SU-DHL-6 (cell line): Measurements from ENCODE around the gene POC1B.

ENCODE experiments used
- H2AFZ ChIP-seq: fragments of 200-600 bp; sonication (generic); 2 replicates; pipeline ENCODE4 v1.6.1; 2014; ENCODE audit warnings: low read depth, mild to moderate bottlenecking, moderate library complexity, mixed read lengths, antibody characterized with exemption, low read length; ENCODE audit not compliant: severe bottlenecking
- H3F3A ChIP-seq: fragments of 200-600 bp; shearing (Covaris generic); 2 replicates; pipeline ENCODE4 v1.6.0; 2016; ENCODE audit warnings: antibody characterized with exemption, mild to moderate bottlenecking; ENCODE audit not compliant: insufficient read depth
- H3K27ac ChIP-seq: fragments of 200-600 bp; sonication (generic); 2 replicates; pipeline ENCODE4 v1.5.1; 2016; ENCODE audit warnings: low read depth, mild to moderate bottlenecking, low read length, moderate library complexity, mixed read lengths
- H3K27me3 ChIP-seq: fragments of 200-600 bp; sonication (generic), shearing (Covaris generic); 2 replicates; pipeline ENCODE4 v1.6.0; 2014; ENCODE audit warnings: mild to moderate bottlenecking, low read length
- H3K36me3 ChIP-seq: fragments of 200-600 bp; sonication (generic); 2 replicates; pipeline ENCODE4 v1.6.1; 2014; ENCODE audit warnings: mild to moderate bottlenecking, low read length, mixed read lengths
- H3K4me2 ChIP-seq: fragments of 300-600, 200-600 bp; shearing (Covaris generic), sonication (generic); 2 replicates; pipeline ENCODE4 v1.6.0; 2014; ENCODE audit warnings: low read length, low read depth, mild to moderate bottlenecking; ENCODE audit not compliant: poor library complexity, severe bottlenecking
- H3K4me3 ChIP-seq: fragments of 200-600 bp; sonication (generic); 2 replicates; pipeline ENCODE4 v1.5.1; 2014; ENCODE audit warnings: antibody characterized with exemption, low read length, mild to moderate bottlenecking, mixed read lengths; ENCODE audit not compliant: insufficient read depth, poor library complexity, severe bottlenecking
- H3K79me2 ChIP-seq: fragments of 200-600 bp; sonication (generic); 2 replicates; pipeline ENCODE4 v1.6.1; 2014; ENCODE audit warnings: mild to moderate bottlenecking, low read length, moderate library complexity; ENCODE audit not compliant: insufficient read depth
- H3K9ac ChIP-seq: fragments of 200-600 bp; sonication (generic); 2 replicates; pipeline ENCODE4 v1.7.0; 2014; ENCODE audit warnings: mild to moderate bottlenecking, low read length
- H3K9me2 ChIP-seq: fragments of 200-600 bp; sonication (generic); replicated peaks from 2 replicates; pipeline ENCODE4 v1.6.1; 2014; ENCODE audit warnings: low read length; ENCODE audit not compliant: insufficient read depth
- H3K9me3 ChIP-seq: fragments of 200-600 bp; sonication (generic); 2 replicates; pipeline ENCODE4 v1.6.1; 2014; ENCODE audit warnings: low read length, mixed read lengths; ENCODE audit not compliant: insufficient read depth
- H4K20me1 ChIP-seq: fragments of 200-600 bp; sonication (generic); 2 replicates; pipeline ENCODE4 v1.6.1; 2014; ENCODE audit warnings: low read depth, mild to moderate bottlenecking, antibody characterized with exemption, low read length, moderate library complexity, mixed read lengths
- EZH2phosphoT487 ChIP-seq: fragments of 200-600 bp; sonication (generic), shearing (Covaris generic); conservative IDR thresholded peaks from 2 replicates; pipeline ENCODE4 v1.6.1; 2018; ENCODE audit warnings: mild to moderate bottlenecking, antibody characterized with exemption, low read length, moderate library complexity, mixed read lengths
- TF ChIP-seq, protein P1 (sequence below): fragments of 200-600 bp; sonication (generic); IDR thresholded peaks from one replicate; pipeline ENCODE4 v1.5.1; 2017; ENCODE audit warnings: antibody characterized with exemption, mild to moderate bottlenecking, low read length, moderate library complexity; ENCODE audit not compliant: insufficient read depth, poor library complexity, severe bottlenecking

The POC1B gene

DNA sequence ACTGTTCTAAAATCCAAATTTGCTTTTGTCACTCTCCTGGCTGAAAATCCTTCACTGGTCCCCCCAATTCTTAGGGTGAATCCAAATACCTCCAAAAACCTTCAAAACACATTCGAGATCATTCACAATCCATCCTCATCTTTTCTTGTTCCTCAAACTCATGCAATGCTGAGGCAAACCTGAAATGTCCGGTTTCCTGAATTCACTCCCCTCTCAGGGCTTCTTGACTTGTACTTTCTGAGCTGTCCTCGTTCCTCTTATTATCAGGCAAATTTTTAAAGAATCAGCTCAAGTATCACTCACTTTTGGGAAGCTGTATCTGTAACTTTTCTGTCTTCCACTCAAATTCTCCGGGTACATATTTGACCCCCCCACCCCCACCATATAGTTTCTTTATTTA is 88.6 kb downstream of the POC1B start:
- no peak overlapping the region for H3K27ac ChIP-seq
- TF ChIP-seq EZH2phosphoT487, result no peak
- TF ChIP-seq, protein P1, sequence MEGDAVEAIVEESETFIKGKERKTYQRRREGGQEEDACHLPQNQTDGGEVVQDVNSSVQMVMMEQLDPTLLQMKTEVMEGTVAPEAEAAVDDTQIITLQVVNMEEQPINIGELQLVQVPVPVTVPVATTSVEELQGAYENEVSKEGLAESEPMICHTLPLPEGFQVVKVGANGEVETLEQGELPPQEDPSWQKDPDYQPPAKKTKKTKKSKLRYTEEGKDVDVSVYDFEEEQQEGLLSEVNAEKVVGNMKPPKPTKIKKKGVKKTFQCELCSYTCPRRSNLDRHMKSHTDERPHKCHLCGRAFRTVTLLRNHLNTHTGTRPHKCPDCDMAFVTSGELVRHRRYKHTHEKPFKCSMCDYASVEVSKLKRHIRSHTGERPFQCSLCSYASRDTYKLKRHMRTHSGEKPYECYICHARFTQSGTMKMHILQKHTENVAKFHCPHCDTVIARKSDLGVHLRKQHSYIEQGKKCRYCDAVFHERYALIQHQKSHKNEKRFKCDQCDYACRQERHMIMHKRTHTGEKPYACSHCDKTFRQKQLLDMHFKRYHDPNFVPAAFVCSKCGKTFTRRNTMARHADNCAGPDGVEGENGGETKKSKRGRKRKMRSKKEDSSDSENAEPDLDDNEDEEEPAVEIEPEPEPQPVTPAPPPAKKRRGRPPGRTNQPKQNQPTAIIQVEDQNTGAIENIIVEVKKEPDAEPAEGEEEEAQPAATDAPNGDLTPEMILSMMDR, result no peak
- no peaks in the 10 kb centered on the region for H3F3A ChIP-seq
- no peaks in the 10 kb centered on the region for H3K27me3 ChIP-seq
- H3K9me3 ChIP-seq, result no peaks in the 10 kb centered on the region
- H3K9me2 ChIP-seq, result no peaks in the 10 kb centered on the region
- no peaks in the 10 kb centered on the region for H3K79me2 ChIP-seq
- no peak overlapping the region for H3K9ac ChIP-seq
- no peak overlapping the region for H3K4me3 ChIP-seq
- no peaks in the 10 kb centered on the region for H4K20me1 ChIP-seq
- H3K4me2 ChIP-seq, result no peak overlapping the region
- H3K36me3 ChIP-seq, result no peaks in the 10 kb centered on the region
- no peak overlapping the region for H2AFZ ChIP-seq

- H3K36me3 ChIP-seq, result no peaks in the 10 kb centered on the region
- no peaks in the 10 kb centered on the region for H3F3A ChIP-seq
- H3K79me2 ChIP-seq, result no peaks in the 10 kb centered on the region
- H3K4me2 ChIP-seq, result no peak overlapping the region
- no peak overlapping the region for H3K4me3 ChIP-seq
- H3K9me3 ChIP-seq, result no peaks in the 10 kb centered on the region
- H3K27ac ChIP-seq, result no peak overlapping the region
- no peak overlapping the region for H3K9ac ChIP-seq
- no peaks in the 10 kb centered on the region for H3K9me2 ChIP-seq
- no peak overlapping the region for H2AFZ ChIP-seq
- no peak for TF ChIP-seq EZH2phosphoT487
- TF ChIP-seq, protein P1, result no peak
- H4K20me1 ChIP-seq, result no peaks in the 10 kb centered on the region
- no peaks in the 10 kb centered on the region for H3K27me3 ChIP-seq
Observed at GRCh38 chr12:89436062-89436461, 89.8 kb downstream of the POC1B start.

GRCh38 chr12:89433634-89434033 is 92.2 kb downstream of the POC1B start:
- Histone ChIP-seq H3K27ac (no peak overlapping the region), H3K4me3 (no peak overlapping the region), H3F3A (no peaks in the 10 kb centered on the region), H3K9me3 (no peaks in the 10 kb centered on the region), H3K9ac (no peak overlapping the region), H3K79me2 (no peaks in the 10 kb centered on the region), H3K27me3 (no peaks in the 10 kb centered on the region), H2AFZ (no peak overlapping the region), H3K9me2 (no peaks in the 10 kb centered on the region), H3K36me3 (no peaks in the 10 kb centered on the region), H3K4me2 (no peak overlapping the region), H4K20me1 (no peaks in the 10 kb centered on the region)
- no peak for TF ChIP-seq EZH2phosphoT487
- TF ChIP-seq, protein P1, result no peak

- Histone ChIP-seq H3K9me3 (no peaks in the 10 kb centered on the region), H3K4me2 (no peak overlapping the region), H3F3A (no peaks in the 10 kb centered on the region), H3K4me3 (no peak overlapping the region), H3K9ac (no peak overlapping the region), H3K9me2 (no peaks in the 10 kb centered on the region), H2AFZ (no peak overlapping the region), H3K27me3 (no peaks in the 10 kb centered on the region), H3K36me3 (no peaks in the 10 kb centered on the region), H3K79me2 (no peaks in the 10 kb centered on the region), H4K20me1 (no peaks in the 10 kb centered on the region), H3K27ac (no peak overlapping the region)
- no peak for TF ChIP-seq EZH2phosphoT487
- TF ChIP-seq, protein P1, result no peak
Observed at GRCh38 chr12:89432396-89432795, 93.5 kb downstream of the POC1B start.
